ENCODE measurements around the gene MSH5.
"Not testable (repeated sequence)": the region's sequence is repeated elsewhere in the genome, so short reads cannot be mapped to it uniquely, and the experiment has no call there.

MSH5 gene

DNA sequence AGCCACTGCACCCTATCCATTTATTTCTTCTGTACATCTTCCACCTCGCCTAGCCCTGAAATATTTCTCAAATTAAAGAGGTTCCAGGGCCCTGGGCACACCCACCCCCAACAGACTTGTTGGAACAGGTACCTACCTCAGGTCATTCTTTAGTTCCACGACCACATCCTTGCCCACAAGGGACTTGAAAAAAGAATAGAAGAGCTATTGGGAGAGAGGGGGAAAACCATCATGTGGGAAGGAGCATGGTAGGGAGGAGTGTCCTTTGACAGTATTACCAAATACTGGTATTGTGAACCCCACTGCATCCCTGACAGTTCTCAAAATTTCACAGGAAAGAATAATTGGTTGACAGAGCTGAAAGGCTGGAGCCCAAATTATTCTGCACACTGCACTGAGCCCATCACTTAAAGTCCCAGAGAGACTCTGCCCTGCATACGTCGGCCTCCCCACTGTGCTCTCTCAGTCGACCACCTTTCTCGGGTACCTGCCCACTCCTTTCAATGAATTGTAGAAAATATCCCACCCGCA is 66.2 kb downstream of the MSH5 start:
- DNase-seq (ENCODE audit: low read depth), result no peak

DNA sequence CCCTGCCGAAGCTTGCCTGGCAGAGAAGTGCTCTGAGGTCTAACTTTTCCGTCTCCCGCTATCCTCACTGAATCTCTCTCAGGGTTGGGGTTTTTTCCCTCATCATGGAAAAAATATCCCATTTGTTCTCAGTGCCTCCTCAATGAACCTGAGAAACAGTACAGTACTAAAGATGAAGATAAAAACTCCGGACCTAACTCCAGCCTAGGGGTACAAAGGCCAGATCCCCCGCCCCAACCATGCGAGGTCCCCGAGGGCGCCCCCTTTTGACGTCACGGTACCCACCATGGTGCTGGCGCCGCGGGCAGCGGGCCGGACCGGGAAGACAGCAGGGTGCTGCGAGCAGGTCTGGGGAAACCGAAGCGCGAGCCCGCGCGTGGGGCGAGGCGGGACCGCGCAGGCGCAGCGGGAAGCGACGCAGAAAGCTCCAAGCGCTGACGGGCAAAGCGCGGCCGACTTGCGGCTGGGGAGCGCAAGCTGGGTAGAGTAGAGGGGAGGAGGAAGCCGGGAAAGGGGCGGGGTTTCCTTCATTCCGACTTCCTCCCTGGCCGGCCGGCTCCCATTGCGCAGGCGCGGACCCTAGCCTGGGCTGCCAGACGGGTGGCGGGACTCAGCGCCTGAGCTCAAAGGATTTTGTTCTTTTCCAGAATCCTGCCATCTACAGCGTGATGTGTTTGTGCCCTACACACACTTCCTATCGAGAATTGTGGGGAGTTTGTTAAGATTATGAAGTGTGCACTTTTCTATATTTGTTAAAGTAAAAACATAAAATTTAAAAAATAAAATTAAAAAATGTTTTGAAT is 66.9 kb downstream of the MSH5 start, which contains the start of gene LSM2:
TSS of gene LSM2 (minus strand) at position 497 of the 803 bp plus-strand sequence. CDS start at position 288, 209 bp downstream.
- DNase-seq (ENCODE audit: low read depth), result peak; percentile 97

DNA sequence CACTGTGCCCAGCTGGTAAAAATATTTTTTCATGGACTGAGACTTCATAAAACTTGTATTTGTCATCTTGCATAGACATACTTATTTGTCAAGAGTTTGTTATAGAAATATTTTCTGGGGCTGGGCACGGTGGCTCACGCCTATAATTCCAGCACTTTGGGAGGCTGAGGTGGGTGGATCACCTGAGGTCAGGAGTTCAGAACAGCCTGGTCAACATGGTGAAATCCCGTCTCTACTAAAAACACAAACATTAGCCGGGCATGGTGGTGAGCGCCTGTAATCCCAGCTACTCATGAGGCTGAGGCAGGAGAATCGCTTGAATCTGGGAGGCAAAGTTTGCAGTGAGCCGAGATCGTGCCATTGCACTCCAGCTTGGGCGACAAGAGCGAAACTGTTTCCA is 68.8 kb downstream of the MSH5 start:
- DNase-seq (ENCODE audit: low read depth), result not testable (repeated sequence)

DNA sequence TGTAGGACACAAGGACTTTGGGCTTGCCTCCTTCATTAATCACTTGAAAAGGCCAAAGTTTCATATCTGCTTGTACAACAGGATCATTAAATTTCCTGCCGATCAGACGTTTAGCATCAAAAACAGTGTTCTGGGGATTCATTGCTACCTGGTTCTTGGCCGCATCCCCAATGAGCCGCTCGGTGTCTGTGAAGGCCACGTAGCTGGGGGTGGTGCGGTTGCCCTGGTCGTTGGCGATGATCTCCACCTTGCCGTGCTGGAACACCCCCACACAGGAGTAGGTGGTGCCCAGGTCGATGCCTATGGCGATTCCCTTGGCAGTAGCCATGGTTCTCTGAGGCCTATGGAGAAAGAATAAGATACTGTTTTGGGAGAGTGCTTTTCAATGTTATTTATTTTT is 71.8 kb downstream of the MSH5 start:
- DNase-seq (ENCODE audit: low read depth), result no peak

Data from fibroblast of gingiva (primary cell).